K562 (cell line): ENCODE data around the gene SESN2. TPM values are rescaled to one million over a fixed set of nuclear protein-coding genes. Genes with fewer than 3 reads are reported as not detected.
A peak's percentile ranks its signal among the peaks of the same experiment; 100 is the strongest.

Experiments used
- NR4A1 ChIP-seq, 2 experiments: fragments of 250-450 bp in 1 of 2; fragments of 450-650 bp in 1 of 2; sonication (Bioruptor Pico) in 1 of 2; IDR thresholded peaks; 2 replicates each; pipeline versions ENCODE4 v1.4.0 to v1.6.1; 2016 to 2020; ENCODE audit warnings: mild to moderate bottlenecking in 2 of 2, missing compliant biosample characterization in 1 of 2, missing genetic modification characterization in 1 of 2, moderate library complexity in 1 of 2
- SRSF7 ChIP-seq: fragments of 200-400 bp; formaldehyde crosslinking; optimal IDR thresholded peaks from 2 replicates; pipeline ENCODE3; 2017; ENCODE audit warnings: mild to moderate bottlenecking, low read depth, low read length
- ZNF239 ChIP-seq: fragments of 250-450 bp; sonication (Bioruptor Pico); IDR thresholded peaks from 2 replicates; pipeline ENCODE4 v1.4.0; 2020; ENCODE audit warnings: mild to moderate bottlenecking
- ZNF444 ChIP-seq: fragments of 250-450 bp; sonication (Bioruptor Pico); IDR thresholded peaks from 2 replicates; pipeline ENCODE4 v1.4.0; 2020; ENCODE audit warnings: mild to moderate bottlenecking, moderate library complexity
- ZNF76 ChIP-seq: fragments of 250-450 bp; sonication (Bioruptor Pico); IDR thresholded peaks from 2 replicates; pipeline ENCODE4 v1.4.0; 2020; ENCODE audit warnings: mild to moderate bottlenecking, moderate library complexity, borderline replicate concordance
- polyA plus RNA-seq, 8 experiments: library from polyadenylated mRNA; depleted of rRNA in 4 of 8; stranded (reverse) in 5 of 8; unstranded in 3 of 8; fragments of >200 nt; fragmentation: Nextera tagmentation in 2 of 8; fragmentation: Illumina TruSeq in 1 of 8; extraction: Ambion mirVana in 2 of 8; extraction: Trizol in 1 of 8; gene quantifications; 2 replicates each; pipeline versions ENCODE4 v1.2.1 to v1.2.3, GENCODE V29; 2011 to 2014; ENCODE audit warnings: inconsistent platforms in 1 of 8, missing spikeins in 1 of 8
- total RNA-seq, 7 experiments: library from RNA; depleted of rRNA in 6 of 7; stranded (reverse); fragments of >200 nt in 6 of 7; fragmentation: Illumina TruSeq in 2 of 7; extraction: Trizol in 2 of 7; gene quantifications; 2 replicates each; pipeline versions ENCODE4 v1.2.1 to v1.2.3, GENCODE V29; 2011 to 2021; ENCODE audit warnings: low replicate concordance in 1 of 7
- TF ChIP-seq, protein P1 (sequence below): fragments of 450-650 bp; IDR thresholded peaks from 2 replicates; pipeline ENCODE4 v1.6.1; 2016; ENCODE audit warnings: mild to moderate bottlenecking, moderate library complexity
- TF ChIP-seq, protein P2 (sequence below): sonication (generic); formaldehyde crosslinking; IDR thresholded peaks from 2 replicates; pipeline ENCODE4 v1.8.1; 2023; ENCODE audit warnings: mild to moderate bottlenecking, missing genetic modification reagents
- TF ChIP-seq, protein P3 (sequence below): fragments of 450-650 bp; IDR thresholded peaks from 2 replicates; pipeline ENCODE4 v1.6.1; 2016; ENCODE audit warnings: missing biosample characterization, missing genetic modification characterization

The SESN2 gene
- total and polyA plus RNA-seq, 9 of the 15 experiments (the other 6 are each of a cell fraction or from before 2014, with no cell fraction given) = 3.7 to 71.3 (median 16.8) TPM

DNA sequence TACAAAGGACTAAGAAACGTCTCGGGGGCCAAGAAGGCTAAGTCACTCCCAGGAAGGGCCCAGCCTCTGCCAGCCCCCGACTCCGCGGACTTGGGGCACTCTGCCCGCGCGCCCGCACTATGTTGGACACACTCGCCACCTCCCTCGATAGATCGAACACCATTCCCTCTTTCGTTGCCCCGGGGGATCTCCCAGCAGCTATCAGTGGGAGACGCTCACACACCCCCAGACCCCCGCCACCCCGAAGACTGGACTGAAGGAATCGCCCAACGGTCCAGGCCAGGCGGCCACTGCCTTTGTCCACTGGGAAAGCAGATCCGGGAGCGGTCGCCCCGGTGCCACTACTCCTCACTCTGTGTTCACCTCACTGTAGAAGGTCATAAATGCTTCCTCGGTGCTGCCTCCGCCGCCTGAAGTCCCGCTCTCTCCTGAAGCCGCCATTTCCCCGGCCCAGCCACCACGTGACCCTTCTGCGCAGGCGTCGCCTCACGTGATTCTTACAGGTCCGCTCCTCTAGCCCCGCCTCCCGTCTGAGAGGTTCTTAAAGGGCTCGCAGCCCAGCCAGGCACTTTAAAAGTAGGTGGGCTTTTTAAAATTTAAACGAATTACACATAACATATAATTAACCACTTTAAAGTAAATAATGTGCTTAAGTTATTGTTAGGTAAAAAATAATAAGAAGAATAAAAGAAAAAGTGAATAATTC lies 26.6 kb upstream of the SESN2 start, which contains the start of gene DNAJC8 (continued):
- TF ChIP-seq, protein P1, sequence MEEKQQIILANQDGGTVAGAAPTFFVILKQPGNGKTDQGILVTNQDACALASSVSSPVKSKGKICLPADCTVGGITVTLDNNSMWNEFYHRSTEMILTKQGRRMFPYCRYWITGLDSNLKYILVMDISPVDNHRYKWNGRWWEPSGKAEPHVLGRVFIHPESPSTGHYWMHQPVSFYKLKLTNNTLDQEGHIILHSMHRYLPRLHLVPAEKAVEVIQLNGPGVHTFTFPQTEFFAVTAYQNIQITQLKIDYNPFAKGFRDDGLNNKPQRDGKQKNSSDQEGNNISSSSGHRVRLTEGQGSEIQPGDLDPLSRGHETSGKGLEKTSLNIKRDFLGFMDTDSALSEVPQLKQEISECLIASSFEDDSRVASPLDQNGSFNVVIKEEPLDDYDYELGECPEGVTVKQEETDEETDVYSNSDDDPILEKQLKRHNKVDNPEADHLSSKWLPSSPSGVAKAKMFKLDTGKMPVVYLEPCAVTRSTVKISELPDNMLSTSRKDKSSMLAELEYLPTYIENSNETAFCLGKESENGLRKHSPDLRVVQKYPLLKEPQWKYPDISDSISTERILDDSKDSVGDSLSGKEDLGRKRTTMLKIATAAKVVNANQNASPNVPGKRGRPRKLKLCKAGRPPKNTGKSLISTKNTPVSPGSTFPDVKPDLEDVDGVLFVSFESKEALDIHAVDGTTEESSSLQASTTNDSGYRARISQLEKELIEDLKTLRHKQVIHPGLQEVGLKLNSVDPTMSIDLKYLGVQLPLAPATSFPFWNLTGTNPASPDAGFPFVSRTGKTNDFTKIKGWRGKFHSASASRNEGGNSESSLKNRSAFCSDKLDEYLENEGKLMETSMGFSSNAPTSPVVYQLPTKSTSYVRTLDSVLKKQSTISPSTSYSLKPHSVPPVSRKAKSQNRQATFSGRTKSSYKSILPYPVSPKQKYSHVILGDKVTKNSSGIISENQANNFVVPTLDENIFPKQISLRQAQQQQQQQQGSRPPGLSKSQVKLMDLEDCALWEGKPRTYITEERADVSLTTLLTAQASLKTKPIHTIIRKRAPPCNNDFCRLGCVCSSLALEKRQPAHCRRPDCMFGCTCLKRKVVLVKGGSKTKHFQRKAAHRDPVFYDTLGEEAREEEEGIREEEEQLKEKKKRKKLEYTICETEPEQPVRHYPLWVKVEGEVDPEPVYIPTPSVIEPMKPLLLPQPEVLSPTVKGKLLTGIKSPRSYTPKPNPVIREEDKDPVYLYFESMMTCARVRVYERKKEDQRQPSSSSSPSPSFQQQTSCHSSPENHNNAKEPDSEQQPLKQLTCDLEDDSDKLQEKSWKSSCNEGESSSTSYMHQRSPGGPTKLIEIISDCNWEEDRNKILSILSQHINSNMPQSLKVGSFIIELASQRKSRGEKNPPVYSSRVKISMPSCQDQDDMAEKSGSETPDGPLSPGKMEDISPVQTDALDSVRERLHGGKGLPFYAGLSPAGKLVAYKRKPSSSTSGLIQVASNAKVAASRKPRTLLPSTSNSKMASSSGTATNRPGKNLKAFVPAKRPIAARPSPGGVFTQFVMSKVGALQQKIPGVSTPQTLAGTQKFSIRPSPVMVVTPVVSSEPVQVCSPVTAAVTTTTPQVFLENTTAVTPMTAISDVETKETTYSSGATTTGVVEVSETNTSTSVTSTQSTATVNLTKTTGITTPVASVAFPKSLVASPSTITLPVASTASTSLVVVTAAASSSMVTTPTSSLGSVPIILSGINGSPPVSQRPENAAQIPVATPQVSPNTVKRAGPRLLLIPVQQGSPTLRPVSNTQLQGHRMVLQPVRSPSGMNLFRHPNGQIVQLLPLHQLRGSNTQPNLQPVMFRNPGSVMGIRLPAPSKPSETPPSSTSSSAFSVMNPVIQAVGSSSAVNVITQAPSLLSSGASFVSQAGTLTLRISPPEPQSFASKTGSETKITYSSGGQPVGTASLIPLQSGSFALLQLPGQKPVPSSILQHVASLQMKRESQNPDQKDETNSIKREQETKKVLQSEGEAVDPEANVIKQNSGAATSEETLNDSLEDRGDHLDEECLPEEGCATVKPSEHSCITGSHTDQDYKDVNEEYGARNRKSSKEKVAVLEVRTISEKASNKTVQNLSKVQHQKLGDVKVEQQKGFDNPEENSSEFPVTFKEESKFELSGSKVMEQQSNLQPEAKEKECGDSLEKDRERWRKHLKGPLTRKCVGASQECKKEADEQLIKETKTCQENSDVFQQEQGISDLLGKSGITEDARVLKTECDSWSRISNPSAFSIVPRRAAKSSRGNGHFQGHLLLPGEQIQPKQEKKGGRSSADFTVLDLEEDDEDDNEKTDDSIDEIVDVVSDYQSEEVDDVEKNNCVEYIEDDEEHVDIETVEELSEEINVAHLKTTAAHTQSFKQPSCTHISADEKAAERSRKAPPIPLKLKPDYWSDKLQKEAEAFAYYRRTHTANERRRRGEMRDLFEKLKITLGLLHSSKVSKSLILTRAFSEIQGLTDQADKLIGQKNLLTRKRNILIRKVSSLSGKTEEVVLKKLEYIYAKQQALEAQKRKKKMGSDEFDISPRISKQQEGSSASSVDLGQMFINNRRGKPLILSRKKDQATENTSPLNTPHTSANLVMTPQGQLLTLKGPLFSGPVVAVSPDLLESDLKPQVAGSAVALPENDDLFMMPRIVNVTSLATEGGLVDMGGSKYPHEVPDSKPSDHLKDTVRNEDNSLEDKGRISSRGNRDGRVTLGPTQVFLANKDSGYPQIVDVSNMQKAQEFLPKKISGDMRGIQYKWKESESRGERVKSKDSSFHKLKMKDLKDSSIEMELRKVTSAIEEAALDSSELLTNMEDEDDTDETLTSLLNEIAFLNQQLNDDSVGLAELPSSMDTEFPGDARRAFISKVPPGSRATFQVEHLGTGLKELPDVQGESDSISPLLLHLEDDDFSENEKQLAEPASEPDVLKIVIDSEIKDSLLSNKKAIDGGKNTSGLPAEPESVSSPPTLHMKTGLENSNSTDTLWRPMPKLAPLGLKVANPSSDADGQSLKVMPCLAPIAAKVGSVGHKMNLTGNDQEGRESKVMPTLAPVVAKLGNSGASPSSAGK = peak; percentile 75
- TF ChIP-seq ZNF444 (CRISPR knock-in tag) (no peak), NR4A1 (CRISPR knock-in tag; IDR thresholded peaks at IDR 0.05) (no peak), NR4A1 (tag; IDR thresholded peaks at IDR 0.05) (no peak), SRSF7 (no peak), ZNF76 (CRISPR knock-in tag) (0 out of 2 replicates have a peak, but pooled peaks have one; percentile 22), ZNF239 (no peak)
- TF ChIP-seq, protein P2, sequence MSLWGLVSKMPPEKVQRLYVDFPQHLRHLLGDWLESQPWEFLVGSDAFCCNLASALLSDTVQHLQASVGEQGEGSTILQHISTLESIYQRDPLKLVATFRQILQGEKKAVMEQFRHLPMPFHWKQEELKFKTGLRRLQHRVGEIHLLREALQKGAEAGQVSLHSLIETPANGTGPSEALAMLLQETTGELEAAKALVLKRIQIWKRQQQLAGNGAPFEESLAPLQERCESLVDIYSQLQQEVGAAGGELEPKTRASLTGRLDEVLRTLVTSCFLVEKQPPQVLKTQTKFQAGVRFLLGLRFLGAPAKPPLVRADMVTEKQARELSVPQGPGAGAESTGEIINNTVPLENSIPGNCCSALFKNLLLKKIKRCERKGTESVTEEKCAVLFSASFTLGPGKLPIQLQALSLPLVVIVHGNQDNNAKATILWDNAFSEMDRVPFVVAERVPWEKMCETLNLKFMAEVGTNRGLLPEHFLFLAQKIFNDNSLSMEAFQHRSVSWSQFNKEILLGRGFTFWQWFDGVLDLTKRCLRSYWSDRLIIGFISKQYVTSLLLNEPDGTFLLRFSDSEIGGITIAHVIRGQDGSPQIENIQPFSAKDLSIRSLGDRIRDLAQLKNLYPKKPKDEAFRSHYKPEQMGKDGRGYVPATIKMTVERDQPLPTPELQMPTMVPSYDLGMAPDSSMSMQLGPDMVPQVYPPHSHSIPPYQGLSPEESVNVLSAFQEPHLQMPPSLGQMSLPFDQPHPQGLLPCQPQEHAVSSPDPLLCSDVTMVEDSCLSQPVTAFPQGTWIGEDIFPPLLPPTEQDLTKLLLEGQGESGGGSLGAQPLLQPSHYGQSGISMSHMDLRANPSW (CRISPR knock-in tag) = peak; percentile 87; the same call in 1 of the 2 replicates
- TF ChIP-seq, protein P3, sequence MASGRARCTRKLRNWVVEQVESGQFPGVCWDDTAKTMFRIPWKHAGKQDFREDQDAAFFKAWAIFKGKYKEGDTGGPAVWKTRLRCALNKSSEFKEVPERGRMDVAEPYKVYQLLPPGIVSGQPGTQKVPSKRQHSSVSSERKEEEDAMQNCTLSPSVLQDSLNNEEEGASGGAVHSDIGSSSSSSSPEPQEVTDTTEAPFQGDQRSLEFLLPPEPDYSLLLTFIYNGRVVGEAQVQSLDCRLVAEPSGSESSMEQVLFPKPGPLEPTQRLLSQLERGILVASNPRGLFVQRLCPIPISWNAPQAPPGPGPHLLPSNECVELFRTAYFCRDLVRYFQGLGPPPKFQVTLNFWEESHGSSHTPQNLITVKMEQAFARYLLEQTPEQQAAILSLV (tag) = no peak
